D721Med (cell line): ENCODE results near the gene FAM13A.

ENCODE experiments used
- DNase-seq: peaks from one replicate; pipeline ENCODE4 v3.0.0; 2011; ENCODE audit warnings: low spot score; ENCODE audit not compliant: insufficient read length
- FAIRE-seq: peaks from 2 replicates; lab custom pipeline; 2011; peaks lifted over from hg19 to GRCh38; lab: Jason Lieb, UNC
- CTCF ChIP-seq: IDR thresholded peaks from 2 replicates; pipeline ENCODE4 v1.5.1; 2012; ENCODE audit warnings: mild to moderate bottlenecking, control low read depth; ENCODE audit not compliant: insufficient read depth; ENCODE audit errors: missing control alignments

FAM13A gene

GRCh38 chr4:88745581-88746163 lies 311.3 kb downstream of the FAM13A start:
- FAIRE-seq (no peak), DNase-seq (no peak)
- TF ChIP-seq CTCF: no peak

- TF ChIP-seq CTCF: no peak
- DNase-seq: no peak
- no peak for FAIRE-seq
Observed at GRCh38 chr4:88745175-88745574, 311.8 kb downstream of the FAM13A start.

GRCh38 chr4:88744609-88745008 lies 312.4 kb downstream of the FAM13A start:
- DNase-seq: no peak
- FAIRE-seq: no peak
- TF ChIP-seq CTCF: no peak

GRCh38 chr4:88743696-88744095 lies 313.3 kb downstream of the FAM13A start:
- DNase-seq: no peak
- FAIRE-seq: no peak
- no peak for TF ChIP-seq CTCF

- no peak for DNase-seq
- FAIRE-seq: no peak
- TF ChIP-seq CTCF: no peak
Observed at GRCh38 chr4:88742561-88742960, 314.4 kb downstream of the FAM13A start.

- no peak for DNase-seq
- no peak for TF ChIP-seq CTCF
- no peak for FAIRE-seq
Observed at GRCh38 chr4:88738180-88738579, 318.8 kb downstream of the FAM13A start.

- no peak for TF ChIP-seq CTCF
- FAIRE-seq (no peak), DNase-seq (no peak)
Observed at GRCh38 chr4:88737307-88737941, 319.6 kb downstream of the FAM13A start.
